Loucy (cell line): ENCODE results near the gene TTI1.

Experiments
- H2AFZ ChIP-seq: fragments of 200-600 bp; sonication (generic); 2 replicates; pipeline ENCODE4 v1.6.0; 2016; ENCODE audit warnings: antibody characterized with exemption, mild to moderate bottlenecking, low read length, moderate library complexity
- H3F3A ChIP-seq: fragments of 200-600 bp; 2 replicates; pipeline ENCODE4 v1.6.0; 2016; ENCODE audit warnings: antibody characterized with exemption, low read depth, mild to moderate bottlenecking
- H3K27me3 ChIP-seq: fragments of 200-600 bp; sonication (generic); 2 replicates; pipeline ENCODE4 v1.6.1; 2014; ENCODE audit warnings: low read length, mild to moderate bottlenecking; ENCODE audit not compliant: insufficient read depth, poor library complexity, severe bottlenecking
- H3K36me3 ChIP-seq: fragments of 200-600 bp; sonication (generic); 2 replicates; pipeline ENCODE4 v1.6.1; 2016; ENCODE audit warnings: low read length; ENCODE audit not compliant: insufficient read depth
- H3K4me1 ChIP-seq: fragments of 200-600 bp; sonication (generic); 2 replicates; pipeline ENCODE4 v1.5.1; 2014; ENCODE audit warnings: low read length, mild to moderate bottlenecking; ENCODE audit not compliant: insufficient read depth, poor library complexity, severe bottlenecking
- H3K4me2 ChIP-seq: fragments of 200-600 bp; sonication (generic); 2 replicates; pipeline ENCODE4 v1.6.0; 2014; ENCODE audit warnings: antibody characterized with exemption, low read length, low read depth, mild to moderate bottlenecking; ENCODE audit not compliant: poor library complexity, severe bottlenecking
- H3K4me3 ChIP-seq: fragments of 200-600 bp; sonication (generic); 2 replicates; pipeline ENCODE4 v1.5.1; 2014; ENCODE audit warnings: low read length, mild to moderate bottlenecking, mixed read lengths; ENCODE audit not compliant: poor library complexity, severe bottlenecking
- H3K79me2 ChIP-seq: fragments of 200-600 bp; sonication (generic); 2 replicates; pipeline ENCODE4 v1.6.1; 2014; ENCODE audit warnings: low read length; ENCODE audit not compliant: insufficient read depth
- H3K9ac ChIP-seq: fragments of 200-600 bp; sonication (generic); 2 replicates; pipeline ENCODE4 v1.6.0; 2014; ENCODE audit warnings: mild to moderate bottlenecking, low read depth, low read length, moderate library complexity; ENCODE audit not compliant: poor library complexity, severe bottlenecking
- H3K9me2 ChIP-seq: fragments of 200-600 bp; sonication (generic); replicated peaks from 2 replicates; pipeline ENCODE4 v1.6.1; 2016; ENCODE audit warnings: low read depth, low read length, mixed read lengths
- H3K9me3 ChIP-seq: fragments of 200-600 bp; sonication (generic); 2 replicates; pipeline ENCODE4 v1.6.1; 2014; ENCODE audit warnings: mild to moderate bottlenecking, antibody characterized with exemption, low read length, low read depth; ENCODE audit not compliant: insufficient read depth
- H4K20me1 ChIP-seq: fragments of 200-600 bp; sonication (generic); 2 replicates; pipeline ENCODE4 v1.6.0; 2014; ENCODE audit warnings: antibody characterized with exemption, low read length, mild to moderate bottlenecking; ENCODE audit not compliant: insufficient read depth, poor library complexity, severe bottlenecking
- CTCF ChIP-seq: fragments of 200-600 bp; sonication (generic); conservative IDR thresholded peaks from 2 replicates; pipeline ENCODE4 v1.5.1; 2014; ENCODE audit warnings: mild to moderate bottlenecking, antibody characterized with exemption, low read length
- EZH2phosphoT487 ChIP-seq: fragments of 200-600 bp; IDR thresholded peaks from 2 replicates; pipeline ENCODE4 v1.6.1; 2018; ENCODE audit warnings: antibody characterized with exemption, mild to moderate bottlenecking, moderate library complexity, borderline replicate concordance

TTI1 gene

GRCh38 chr20:37979021-37979985 lies 54.0 kb downstream of the TTI1 start:
- TF ChIP-seq CTCF (no peak), EZH2phosphoT487 (no peak)
- H3K4me2 ChIP-seq: no peak overlapping the region

GRCh38 chr20:37977786-37978185 lies 55.5 kb downstream of the TTI1 start:
- H4K20me1 ChIP-seq: no peaks in the 10 kb centered on the region
- no peaks in the 10 kb centered on the region for H3K27me3 ChIP-seq
- H3K4me1 ChIP-seq: no peaks in the 10 kb centered on the region
- no peak overlapping the region for H3K4me3 ChIP-seq
- no peak overlapping the region for H3K9ac ChIP-seq
- H3K79me2 ChIP-seq: no peaks in the 10 kb centered on the region
- no peak overlapping the region for H2AFZ ChIP-seq
- no peaks in the 10 kb centered on the region for H3K9me2 ChIP-seq
- H3K9me3 ChIP-seq: no peaks in the 10 kb centered on the region
- TF ChIP-seq EZH2phosphoT487: no peak
- no peak overlapping the region for H3K4me2 ChIP-seq
- H3F3A ChIP-seq: no peaks in the 10 kb centered on the region
- H3K36me3 ChIP-seq: peaks cover 7% of the 10 kb centered on the region; the same call in 1 of the 2 replicates

More at GRCh38 chr20:37979021-37979985, 54.0 kb downstream of the TTI1 start:
- H3K9ac ChIP-seq: no peak overlapping the region
- H3K9me2 ChIP-seq: no peaks in the 10 kb centered on the region
- no peaks in the 10 kb centered on the region for H4K20me1 ChIP-seq
- no peak overlapping the region for H2AFZ ChIP-seq
- H3F3A ChIP-seq: no peaks in the 10 kb centered on the region
- H3K36me3 ChIP-seq: peaks cover 7% of the 10 kb centered on the region; the same call in 1 of the 2 replicates
- H3K4me1 ChIP-seq: no peaks in the 10 kb centered on the region
- no peak overlapping the region for H3K4me3 ChIP-seq
- no peaks in the 10 kb centered on the region for H3K79me2 ChIP-seq
- no peaks in the 10 kb centered on the region for H3K27me3 ChIP-seq
- H3K9me3 ChIP-seq: no peaks in the 10 kb centered on the region

- Histone ChIP-seq H4K20me1 (no peaks in the 10 kb centered on the region), H3K9me2 (no peaks in the 10 kb centered on the region), H2AFZ (no peak overlapping the region), H3K4me2 (no peak overlapping the region), H3K27me3 (no peaks in the 10 kb centered on the region), H3K36me3 (peaks cover 3% of the 10 kb centered on the region; the same call in 1 of the 2 replicates), H3K9ac (no peak overlapping the region), H3K4me3 (no peak overlapping the region), H3K9me3 (no peaks in the 10 kb centered on the region), H3F3A (no peaks in the 10 kb centered on the region), H3K79me2 (no peaks in the 10 kb centered on the region), H3K4me1 (no peaks in the 10 kb centered on the region)
- TF ChIP-seq EZH2phosphoT487 (no peak), CTCF (no peak)
Observed at GRCh38 chr20:37977338-37977737, 55.9 kb downstream of the TTI1 start.
